ENCODE data around the gene SPPL2C.

DNA sequence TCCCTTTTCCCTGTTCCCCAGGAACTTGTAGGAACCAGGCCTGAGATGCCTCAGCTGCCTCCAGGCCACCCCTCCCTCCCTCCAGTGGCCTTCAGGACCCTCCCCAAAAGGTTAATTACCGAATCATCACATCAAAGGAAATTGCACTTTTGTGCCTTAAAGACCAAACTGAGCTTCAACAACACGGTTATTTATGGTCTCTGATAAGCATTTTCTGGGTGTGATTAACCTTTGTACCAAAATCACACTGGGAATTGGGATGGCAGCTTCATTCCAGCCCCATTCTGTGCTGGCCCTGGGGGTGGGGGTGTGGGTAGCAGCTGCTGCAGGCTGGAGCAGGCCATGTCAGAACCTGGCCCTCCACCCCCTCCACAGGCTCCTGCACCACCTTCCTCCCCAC lies 43.9 kb upstream of the SPPL2C start:
- TF ChIP-seq, protein P1, sequence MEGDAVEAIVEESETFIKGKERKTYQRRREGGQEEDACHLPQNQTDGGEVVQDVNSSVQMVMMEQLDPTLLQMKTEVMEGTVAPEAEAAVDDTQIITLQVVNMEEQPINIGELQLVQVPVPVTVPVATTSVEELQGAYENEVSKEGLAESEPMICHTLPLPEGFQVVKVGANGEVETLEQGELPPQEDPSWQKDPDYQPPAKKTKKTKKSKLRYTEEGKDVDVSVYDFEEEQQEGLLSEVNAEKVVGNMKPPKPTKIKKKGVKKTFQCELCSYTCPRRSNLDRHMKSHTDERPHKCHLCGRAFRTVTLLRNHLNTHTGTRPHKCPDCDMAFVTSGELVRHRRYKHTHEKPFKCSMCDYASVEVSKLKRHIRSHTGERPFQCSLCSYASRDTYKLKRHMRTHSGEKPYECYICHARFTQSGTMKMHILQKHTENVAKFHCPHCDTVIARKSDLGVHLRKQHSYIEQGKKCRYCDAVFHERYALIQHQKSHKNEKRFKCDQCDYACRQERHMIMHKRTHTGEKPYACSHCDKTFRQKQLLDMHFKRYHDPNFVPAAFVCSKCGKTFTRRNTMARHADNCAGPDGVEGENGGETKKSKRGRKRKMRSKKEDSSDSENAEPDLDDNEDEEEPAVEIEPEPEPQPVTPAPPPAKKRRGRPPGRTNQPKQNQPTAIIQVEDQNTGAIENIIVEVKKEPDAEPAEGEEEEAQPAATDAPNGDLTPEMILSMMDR (IDR thresholded peaks at IDR 0.05): no peak
- TF ChIP-seq POLR2A (IDR thresholded peaks at IDR 0.05): no peak
